Keratinocyte (primary cell): ENCODE measurements around the gene BICD1.

Experiments used
- EZH2 ChIP-seq: IDR thresholded peaks from one replicate; pipeline ENCODE4 v1.6.1; 2012; ENCODE audit warnings: inconsistent platforms, mild to moderate bottlenecking, low read length, moderate library complexity
- TF ChIP-seq, protein P1 (sequence below), 3 experiments: IDR thresholded peaks in 1 of 3; conservative IDR thresholded peaks in 1 of 3; optimal IDR thresholded peaks in 1 of 3; 2 replicates in 2 of 3; 3 replicates in 1 of 3; pipeline versions ENCODE3 to v1.5.1; 2011; ENCODE audit warnings: low read length in 3 of 3, mild to moderate bottlenecking in 3 of 3, moderate library complexity in 2 of 3, control low read depth in 1 of 3, inconsistent platforms in 1 of 3; ENCODE audit not compliant: insufficient read depth in 2 of 3; ENCODE audit errors: extremely low read depth in 1 of 3

GRCh38 chr12:32298917-32299316 lies 192.3 kb downstream of the BICD1 start:
- TF ChIP-seq, protein P1, sequence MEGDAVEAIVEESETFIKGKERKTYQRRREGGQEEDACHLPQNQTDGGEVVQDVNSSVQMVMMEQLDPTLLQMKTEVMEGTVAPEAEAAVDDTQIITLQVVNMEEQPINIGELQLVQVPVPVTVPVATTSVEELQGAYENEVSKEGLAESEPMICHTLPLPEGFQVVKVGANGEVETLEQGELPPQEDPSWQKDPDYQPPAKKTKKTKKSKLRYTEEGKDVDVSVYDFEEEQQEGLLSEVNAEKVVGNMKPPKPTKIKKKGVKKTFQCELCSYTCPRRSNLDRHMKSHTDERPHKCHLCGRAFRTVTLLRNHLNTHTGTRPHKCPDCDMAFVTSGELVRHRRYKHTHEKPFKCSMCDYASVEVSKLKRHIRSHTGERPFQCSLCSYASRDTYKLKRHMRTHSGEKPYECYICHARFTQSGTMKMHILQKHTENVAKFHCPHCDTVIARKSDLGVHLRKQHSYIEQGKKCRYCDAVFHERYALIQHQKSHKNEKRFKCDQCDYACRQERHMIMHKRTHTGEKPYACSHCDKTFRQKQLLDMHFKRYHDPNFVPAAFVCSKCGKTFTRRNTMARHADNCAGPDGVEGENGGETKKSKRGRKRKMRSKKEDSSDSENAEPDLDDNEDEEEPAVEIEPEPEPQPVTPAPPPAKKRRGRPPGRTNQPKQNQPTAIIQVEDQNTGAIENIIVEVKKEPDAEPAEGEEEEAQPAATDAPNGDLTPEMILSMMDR (optimal IDR thresholded peaks at IDR 0.05 in 1 of 3, IDR thresholded peaks at IDR 0.05 in 1 of 3, conservative IDR thresholded peaks at IDR 0.05 in 1 of 3; ENCODE audit: extremely low read depth in 1 of 3, insufficient read depth in 2 of 3, low read length in 3 of 3), result no peak
- no peak for TF ChIP-seq EZH2
